Measurements from ENCODE around the gene NUAK1.

NUAK1 gene

DNA sequence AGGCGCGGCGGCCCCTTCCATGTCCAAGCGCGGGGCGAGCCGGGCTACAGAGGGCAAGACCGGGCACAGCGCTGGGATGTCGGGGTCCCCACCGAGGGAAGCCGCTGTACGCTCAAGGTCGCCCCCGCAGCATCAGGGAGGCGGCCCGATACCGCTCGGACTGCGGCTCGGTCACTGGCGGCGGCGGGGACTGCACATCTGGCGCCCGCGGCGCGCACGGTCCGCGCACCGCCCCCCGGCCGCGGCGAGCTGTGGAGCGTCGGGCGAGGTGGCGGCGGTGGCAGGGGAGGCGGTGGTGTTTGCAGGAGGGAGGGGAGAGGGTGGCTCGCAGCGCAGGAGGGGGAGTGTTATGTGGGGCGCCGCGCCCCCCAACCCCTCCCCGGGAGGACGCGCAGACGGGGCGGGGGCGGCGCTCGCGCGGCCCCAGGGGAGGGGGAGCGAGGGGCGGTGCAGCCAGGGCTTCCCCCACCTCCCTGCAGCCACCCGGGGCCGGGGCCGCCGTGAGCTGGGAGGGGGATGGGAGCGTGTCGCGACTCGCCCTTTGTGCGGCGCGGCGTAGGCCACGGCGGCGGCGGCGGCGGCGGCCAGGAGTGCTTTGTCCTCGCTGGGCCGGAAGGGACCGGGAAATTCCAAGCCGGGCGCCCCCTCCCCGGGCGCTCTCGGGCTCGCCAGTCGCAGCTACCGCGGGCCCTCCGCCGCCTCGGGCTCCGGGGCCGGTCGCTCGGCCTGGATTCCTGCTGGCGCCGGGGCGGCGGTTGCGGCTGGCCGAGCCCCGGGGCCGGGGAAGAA lies at the start of gene NUAK1:
NUAK1 (minus strand) TSS at position 322 of the 789 bp plus-strand sequence; CDS start at position 21, 301 bp downstream.
- DNase-seq (ENCODE audit: low spot score) = no peak

GRCh38 chr12:106188256-106188655 lies 49.5 kb upstream of the NUAK1 start:
- no peak for DNase-seq (ENCODE audit: low spot score)

DNA sequence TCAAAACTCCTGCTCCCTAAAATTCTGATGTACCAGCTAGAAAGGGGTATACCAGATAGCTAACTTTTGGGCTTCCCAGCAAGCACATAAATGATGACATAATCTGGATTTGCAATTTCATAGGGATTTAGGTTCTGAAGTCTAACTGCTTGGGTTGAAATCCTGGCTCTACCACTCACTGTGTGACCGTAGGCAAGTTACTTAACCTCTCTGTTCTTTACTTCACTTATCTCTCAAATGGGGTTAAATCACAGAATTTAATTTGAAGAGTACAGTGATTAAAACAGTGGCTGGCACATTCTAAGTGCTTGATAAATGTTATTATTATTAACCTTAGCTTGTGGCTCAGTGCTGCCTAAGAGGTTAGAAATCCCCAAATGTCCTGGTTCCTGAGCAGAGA lies 49.1 kb upstream of the NUAK1 start:
- DNase-seq (ENCODE audit: low spot score) = no peak

GRCh38 chr12:106187155-106187789 lies 48.5 kb upstream of the NUAK1 start:
- DNase-seq (ENCODE audit: low spot score) = no peak

GRCh38 chr12:106183735-106184134 lies 45.0 kb upstream of the NUAK1 start:
- DNase-seq (ENCODE audit: low spot score) = no peak

DNA sequence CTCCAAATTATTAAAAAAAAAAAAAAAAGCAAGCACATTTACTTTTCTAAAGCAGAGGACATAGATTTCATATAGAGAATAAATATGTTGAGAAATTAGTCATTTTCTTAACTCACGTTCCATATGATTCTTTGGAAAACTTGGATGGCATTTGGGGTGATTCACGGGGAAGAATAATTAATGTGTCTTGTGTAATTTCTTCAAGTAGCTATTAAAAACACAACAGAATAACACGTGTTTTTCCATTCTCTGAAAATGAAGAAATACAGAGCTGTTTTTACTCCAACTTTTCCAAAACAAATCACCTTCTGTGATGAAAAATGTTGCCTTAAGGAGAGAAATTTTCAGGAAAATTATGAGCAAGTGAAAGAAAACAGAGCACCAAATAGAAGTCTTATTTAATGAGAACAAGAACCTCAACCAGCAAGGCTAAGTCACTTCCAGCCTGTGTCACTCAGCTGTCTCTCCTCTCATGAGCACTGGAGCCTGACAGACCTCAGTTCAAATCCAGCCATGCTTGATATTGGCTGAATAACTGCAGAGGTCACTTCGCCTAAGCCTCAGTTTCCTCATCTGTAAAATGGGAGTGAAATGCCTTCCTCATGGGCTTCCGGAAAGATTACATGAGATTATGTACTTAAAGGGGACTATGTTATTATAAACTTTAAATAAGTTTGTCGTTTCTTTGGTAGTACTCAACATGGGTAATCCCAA lies 42.8 kb upstream of the NUAK1 start:
- DNase-seq (ENCODE audit: low spot score) = no peak

- DNase-seq (ENCODE audit: low spot score) = no peak
Measured at GRCh38 chr12:106179086-106179485, 40.3 kb upstream of the NUAK1 start.

GRCh38 chr12:106178562-106178961 lies 39.8 kb upstream of the NUAK1 start:
- no peak for DNase-seq (ENCODE audit: low spot score)

GRCh38 chr12:106176560-106176959 lies 37.8 kb upstream of the NUAK1 start:
- no peak for DNase-seq (ENCODE audit: low spot score)

DNA sequence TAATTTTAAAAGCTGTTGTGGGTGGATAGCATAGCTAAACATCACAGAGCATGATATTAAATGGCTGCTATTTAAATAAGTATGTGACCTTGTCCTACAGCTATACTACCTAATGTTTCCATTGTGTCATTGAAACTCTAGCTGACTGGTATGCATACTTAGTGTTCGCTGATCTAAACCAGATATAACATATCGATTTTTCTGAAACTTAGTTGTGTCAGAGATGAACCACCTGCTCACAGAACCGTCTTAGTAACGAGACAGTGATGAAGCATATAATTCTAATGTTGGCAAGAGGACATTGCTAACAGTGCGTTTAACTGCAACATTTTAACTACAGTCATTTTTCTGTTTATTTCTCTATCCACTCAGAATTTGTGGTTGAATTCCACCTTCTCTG lies 36.1 kb upstream of the NUAK1 start:
- DNase-seq (ENCODE audit: low spot score) = no peak

DNA sequence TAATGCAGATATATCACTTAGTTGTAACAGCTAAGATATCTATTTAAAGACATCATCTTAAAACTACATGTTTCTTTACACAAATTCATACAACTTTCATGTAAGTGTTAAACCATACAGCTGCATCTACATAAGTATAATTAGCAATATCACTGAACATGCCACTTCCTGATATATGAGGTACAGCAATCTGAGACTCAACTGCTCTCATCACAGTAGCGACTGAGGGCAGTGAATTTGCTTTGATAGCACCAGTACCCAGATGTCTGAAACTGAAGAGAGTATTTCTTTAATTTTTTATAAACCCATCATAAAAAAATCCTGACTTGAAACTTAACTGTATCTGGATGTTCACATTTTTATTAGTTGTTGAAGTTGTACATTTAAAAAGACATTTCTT lies 34.7 kb upstream of the NUAK1 start:
- DNase-seq (ENCODE audit: low spot score) = no peak

DNA sequence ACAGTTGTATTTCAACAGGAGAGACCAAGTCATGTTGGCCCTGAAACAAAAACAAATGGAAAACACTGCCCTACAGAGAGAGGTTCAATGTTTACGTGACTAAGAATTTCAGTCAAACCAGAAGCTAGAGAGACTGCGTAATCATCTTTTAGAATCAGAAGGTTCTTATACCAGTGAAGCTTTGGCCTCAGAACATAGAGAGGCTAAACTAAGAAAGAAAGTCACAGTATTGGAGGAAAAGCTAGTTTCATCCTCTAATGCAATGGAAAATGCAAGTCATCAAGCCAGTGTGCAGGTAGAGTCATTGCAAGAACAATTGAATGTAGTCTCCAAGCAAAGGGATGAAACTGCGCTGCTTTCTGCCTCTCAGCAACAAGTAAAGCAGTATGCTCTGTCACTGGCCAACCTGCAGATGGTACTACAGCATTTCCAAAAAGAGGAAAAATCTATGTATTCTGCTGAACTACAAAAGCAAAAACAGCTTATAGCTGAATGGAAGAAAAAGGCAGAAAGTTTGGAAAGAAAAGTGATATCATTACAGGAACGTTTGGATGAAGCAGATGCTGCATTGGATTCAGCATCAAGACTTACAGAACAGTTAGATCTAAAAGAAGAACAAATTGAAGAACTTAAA lies 32.5 kb upstream of the NUAK1 start:
- DNase-seq (ENCODE audit: low spot score) = no peak

GRCh38 chr12:106170285-106170684 lies 31.5 kb upstream of the NUAK1 start:
- no peak for DNase-seq (ENCODE audit: low spot score)

DNA sequence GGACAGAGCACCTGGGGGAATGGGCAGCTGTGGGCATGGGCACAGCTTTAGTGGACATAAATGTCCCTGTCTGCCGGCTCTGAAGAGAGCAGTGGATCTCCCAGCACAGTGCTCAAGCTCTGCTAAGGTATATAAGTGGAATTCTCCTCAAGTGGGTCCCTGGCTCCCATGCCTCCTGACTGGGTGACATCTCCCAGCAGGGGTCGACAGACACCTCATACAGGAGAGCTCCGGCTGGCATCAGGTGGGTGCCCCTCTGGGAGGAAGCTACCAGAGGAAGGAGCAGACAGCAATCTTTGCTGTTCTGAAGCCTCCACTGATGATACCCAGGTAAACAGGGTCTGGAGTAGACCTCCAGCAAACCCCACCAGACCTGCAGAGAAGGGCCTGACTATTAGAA lies 25.0 kb upstream of the NUAK1 start:
- no peak for DNase-seq (ENCODE audit: low spot score)

- no peak for DNase-seq (ENCODE audit: low spot score)
Measured at GRCh38 chr12:106161491-106161890, 22.7 kb upstream of the NUAK1 start.

GRCh38 chr12:106160915-106161314 lies 22.2 kb upstream of the NUAK1 start:
- no peak for DNase-seq (ENCODE audit: low spot score)

DNA sequence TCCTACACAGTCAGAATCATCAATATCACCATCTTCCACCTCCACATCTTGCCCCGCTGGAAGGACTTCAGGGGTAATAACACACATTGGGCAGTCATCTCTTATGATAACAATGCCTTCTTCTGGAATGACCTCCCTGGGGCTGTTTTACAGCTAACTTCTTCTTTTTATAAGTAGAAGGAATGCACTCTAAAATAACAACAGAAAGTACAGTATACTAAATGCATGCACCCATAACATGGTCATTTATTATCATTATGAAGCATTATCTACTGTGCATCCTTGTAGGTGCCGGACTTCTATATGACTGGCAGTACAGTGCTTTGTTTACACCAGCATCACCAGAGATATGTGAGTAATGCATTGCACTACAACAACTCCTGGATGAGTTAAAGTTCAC lies 19.0 kb upstream of the NUAK1 start:
- no peak for DNase-seq (ENCODE audit: low spot score)

DNA sequence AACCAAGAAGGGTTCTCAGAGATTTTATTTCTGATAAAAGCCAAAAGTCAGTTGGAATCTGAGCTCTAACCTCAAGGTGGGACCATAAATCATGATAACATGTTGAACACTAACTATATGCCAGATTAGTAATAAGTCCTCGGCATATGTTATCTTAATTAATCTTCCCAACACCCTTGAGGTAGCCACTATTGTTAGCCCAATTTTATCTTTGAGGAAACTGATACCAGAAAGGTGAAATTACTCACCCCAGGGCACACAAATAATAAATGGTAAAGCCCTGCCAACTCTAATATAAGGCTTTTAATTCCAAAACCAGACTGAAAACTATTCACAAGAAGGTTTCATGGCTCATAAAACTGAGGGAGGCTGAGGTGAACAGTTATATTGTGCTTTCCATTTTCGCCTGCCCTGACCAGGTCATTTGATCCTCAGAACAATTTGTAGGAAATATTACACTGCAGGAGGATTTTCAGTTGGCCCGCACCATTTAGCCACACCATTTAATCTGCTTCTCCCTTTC lies 16.1 kb upstream of the NUAK1 start:
- DNase-seq (ENCODE audit: low spot score) = no peak

DNA sequence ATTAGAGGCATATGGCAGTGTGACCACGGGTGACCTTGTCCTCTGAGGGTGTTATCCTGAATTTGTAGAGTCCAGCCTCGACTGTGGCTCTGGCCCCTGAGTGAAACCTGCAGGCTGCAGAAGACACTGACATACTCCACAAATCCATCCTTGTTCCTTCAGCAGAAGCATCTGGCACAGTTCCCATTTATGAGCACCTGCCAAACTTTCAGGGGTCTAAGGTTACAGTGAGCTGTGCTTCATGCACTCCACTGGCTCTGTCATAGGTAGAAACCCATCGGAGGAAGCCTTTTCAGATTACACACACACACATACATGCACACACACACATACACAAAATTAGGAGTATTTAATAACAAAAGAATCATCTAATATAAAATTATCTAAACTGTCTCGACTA lies 13.6 kb upstream of the NUAK1 start:
- no peak for DNase-seq (ENCODE audit: low spot score)

- DNase-seq (ENCODE audit: low spot score) = no peak
Measured at GRCh38 chr12:106150555-106150954, 11.8 kb upstream of the NUAK1 start.

- no peak for DNase-seq (ENCODE audit: low spot score)
Measured at GRCh38 chr12:106149096-106149784, 10.5 kb upstream of the NUAK1 start.

GRCh38 chr12:106147956-106148355 lies 9.2 kb upstream of the NUAK1 start:
- DNase-seq (ENCODE audit: low spot score) = no peak

All from hematopoietic multipotent progenitor cell treated with erythropoietin and hydrocortisone succinate and interleukin-3 and kit ligand, for 15 days (in vitro differentiated cells).